CD1c-positive myeloid dendritic cell (primary cell): ENCODE results near the gene ATG9B.
"Not testable (repeated sequence)": the region's sequence is repeated elsewhere in the genome, so short reads cannot be mapped to it uniquely, and the experiment has no call there.

Experiments
- DNase-seq: peaks from one replicate; pipeline ENCODE4 v3.0.0-alpha.2; 2016; ENCODE audit errors: extremely low spot score

The ATG9B gene

GRCh38 chr7:151017370-151017952 lies 6.8 kb downstream of the ATG9B start:
- no peak for DNase-seq

DNA sequence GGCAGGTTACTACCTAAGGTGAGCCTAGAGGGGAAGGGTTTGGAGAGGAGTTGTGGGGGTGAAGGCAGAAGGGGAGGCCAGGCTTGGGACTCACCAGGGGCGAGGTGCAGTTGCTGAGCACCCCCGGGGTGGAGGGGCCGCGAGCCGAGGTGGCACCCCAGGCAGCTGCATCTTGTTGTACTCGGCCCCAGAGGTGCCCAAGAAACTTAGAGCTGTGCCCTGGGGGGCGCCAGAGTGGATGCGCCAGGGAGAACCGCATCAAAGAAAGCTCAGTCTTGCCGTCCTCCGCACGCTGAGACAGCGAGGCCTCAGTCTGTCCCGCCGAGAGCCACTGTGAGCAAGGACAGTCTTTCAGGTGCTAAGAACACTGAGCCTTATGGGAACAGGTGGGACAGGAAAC lies 7.4 kb downstream of the ATG9B start:
- no peak for DNase-seq

DNA sequence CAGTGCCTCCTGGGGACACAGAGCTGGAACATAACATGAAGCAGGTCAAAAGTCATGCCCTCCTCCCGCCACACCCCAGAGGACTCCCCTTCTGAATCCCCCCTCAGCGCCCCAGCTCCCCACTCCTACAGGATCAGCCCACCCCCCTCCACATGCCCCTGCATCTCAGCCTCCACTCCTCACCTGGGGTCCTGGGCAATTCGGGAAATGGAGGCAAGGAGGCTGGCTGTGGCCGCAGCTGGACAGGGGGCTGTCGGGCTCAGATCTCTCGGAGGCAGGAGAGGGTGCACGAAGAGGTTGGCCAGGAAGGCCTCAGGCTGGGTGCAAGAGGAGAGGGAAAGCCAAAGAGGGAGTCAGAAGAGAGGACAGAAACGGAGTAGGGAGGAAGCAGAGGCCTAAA lies 7.8 kb downstream of the ATG9B start:
- DNase-seq = no peak

DNA sequence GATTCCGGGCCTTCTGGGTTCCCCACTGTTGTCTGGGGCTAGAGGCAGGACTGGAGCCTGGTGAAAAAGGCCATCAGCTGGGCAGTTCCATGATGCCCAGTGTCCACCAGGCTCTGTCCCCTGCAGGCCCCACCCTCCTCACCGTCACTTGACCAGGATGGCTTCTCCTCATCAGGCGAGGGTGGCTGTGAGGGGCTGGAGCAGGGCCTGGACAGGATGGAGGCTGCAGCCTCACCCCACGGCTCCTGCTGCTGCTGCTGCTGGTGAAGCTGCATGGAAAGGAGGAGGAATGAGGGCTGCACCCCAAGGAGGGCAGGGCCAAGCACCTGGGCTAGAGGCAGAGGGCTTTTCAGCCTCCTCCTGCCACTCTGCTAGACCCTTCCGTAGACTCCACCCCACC lies 8.3 kb downstream of the ATG9B start:
- DNase-seq = no peak

DNA sequence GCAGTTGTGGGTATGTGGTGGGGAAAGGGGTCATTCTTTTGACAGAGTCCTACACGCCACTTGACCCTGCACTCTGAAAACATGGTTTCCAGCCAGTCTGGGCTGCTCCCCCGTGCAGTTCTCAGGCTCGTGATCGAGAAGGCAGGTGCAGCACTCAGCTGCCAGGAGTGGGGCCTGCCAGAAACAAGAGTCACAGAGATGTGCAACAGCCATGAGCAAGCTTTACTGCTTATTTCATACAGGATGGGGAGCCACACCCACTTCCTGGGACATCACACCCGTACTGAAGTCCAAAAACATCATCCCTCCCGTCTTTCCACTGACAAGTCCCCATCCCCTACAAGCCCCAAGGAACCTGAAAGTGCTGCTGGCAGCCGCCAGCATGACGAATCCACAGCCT lies 9.3 kb downstream of the ATG9B start:
- DNase-seq = no peak

GRCh38 chr7:151013733-151014497 lies 10.4 kb downstream of the ATG9B start:
- DNase-seq = peak; percentile 91

DNA sequence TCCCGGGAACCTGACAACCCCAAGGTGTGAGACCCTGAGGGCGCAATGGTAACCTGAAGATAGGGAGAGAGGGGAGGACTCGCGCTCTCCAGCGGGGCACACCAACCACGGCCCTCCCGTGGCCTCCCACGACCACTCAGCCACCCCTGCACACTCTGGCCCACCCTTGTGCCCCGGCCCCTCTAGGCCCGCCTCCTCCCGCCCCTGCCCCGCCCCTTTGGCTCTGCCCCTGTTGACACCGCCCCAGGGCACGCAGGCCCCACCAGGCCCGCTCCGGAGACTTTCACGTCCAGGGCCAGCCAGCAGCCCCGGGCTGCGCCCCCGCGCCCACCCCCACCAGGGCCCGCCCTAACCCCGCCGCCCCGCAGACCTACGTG lies 10.9 kb downstream of the ATG9B start:
- no peak for DNase-seq

- DNase-seq = peak; percentile 41
Observed at GRCh38 chr7:151012911-151013347, 11.4 kb downstream of the ATG9B start.

DNA sequence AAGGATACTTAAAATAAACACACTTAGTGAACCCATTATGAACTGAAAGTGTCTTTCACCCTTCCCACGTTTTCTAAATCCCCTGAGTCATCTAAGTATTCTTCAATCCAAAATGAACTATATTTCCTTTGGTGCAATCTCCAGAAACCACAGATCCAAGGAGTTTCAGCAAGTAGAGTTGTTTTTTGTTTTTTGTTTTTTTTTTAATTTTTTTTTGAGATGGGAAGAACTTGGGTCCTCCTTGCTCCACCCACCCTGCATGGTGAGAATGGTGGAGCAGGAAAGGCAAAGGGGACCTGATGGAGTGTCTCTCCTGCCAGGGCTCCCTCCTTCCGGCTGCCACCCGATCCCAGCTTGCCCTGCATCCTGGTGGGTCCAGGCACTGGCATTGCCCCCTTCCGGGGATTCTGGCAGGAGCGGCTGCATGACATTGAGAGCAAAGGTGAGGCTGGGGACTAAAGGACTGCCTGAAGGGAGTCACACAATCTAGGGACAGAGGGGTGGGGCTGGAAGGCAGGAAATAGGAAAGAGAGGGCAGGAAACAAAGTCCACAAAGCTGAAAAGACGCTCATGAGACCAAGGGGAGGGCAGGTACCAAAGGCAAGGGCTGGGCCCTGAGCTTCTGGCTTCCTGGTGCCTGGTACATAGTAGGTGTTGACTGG lies 12.1 kb downstream of the ATG9B start:
- no peak for DNase-seq

- not testable (repeated sequence) for DNase-seq
Observed at GRCh38 chr7:151011616-151012015, 12.7 kb downstream of the ATG9B start.

DNA sequence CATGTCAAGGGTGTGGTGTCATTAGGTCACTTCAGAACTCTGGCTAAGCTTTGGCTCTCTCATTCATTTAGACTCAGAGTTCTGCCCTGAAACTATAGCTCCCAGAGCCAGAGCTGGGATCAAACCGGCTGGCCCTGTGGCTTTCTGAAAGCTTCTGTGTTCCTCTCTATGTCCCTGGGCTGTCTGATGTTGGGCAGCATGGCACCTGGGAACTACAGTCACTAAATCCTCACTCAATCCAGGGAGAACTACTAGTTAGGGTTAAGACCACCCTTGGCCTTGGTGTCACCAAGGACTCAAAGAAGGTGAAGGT lies 13.2 kb downstream of the ATG9B start:
- DNase-seq = peak; percentile 49

DNA sequence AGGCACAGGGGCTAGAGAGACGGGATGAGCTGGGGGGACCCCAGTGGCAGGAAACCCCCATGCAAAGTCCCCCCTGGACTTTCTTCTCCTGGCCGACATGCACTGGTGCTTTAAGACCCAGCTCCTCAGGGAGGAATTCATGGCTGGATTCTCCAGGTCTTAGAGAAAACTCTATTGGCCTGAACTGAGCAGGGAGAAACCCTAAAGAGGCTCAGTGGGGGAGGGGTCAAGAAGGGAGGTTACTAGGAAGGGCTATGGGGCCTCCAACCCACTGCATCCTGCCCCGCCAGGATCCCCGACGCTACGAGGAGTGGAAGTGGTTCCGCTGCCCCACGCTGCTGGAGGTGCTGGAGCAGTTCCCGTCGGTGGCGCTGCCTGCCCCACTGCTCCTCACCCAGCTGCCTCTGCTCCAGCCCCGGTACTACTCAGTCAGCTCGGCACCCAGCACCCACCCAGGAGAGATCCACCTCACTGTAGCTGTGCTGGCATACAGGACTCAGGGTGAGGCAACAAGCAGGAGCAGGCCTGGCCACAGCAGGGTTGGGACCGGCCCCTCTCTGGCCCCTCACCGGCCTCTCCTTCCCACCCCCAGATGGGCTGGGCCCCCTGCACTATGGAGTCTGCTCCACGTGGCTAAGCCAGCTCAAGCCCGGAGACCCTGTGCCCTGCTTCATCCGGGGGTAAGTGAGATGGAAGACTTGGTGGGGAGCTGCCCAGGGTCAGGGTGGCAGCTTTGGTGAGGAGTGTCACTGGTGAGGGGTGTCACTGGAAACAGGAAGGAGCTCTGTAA lies 13.8 kb downstream of the ATG9B start:
- peak; percentile 69 for DNase-seq

DNA sequence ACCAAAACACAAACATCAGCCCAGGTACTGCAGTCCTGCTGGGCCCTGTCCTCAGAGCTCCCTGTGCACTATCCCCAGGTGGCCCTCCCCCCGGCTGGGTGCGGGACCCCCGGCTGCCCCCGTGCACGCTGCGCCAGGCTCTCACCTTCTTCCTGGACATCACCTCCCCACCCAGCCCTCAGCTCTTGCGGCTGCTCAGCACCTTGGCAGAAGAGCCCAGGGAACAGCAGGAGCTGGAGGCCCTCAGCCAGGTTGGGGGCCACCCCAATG lies 14.3 kb downstream of the ATG9B start:
- no peak for DNase-seq

GRCh38 chr7:151009327-151010036 lies 14.8 kb downstream of the ATG9B start:
- DNase-seq = no peak

- DNase-seq = peak; percentile 71
Observed at GRCh38 chr7:151008511-151009323, 15.6 kb downstream of the ATG9B start.

- DNase-seq = no peak
Observed at GRCh38 chr7:151008143-151008510, 16.2 kb downstream of the ATG9B start.

GRCh38 chr7:151007469-151007898 lies 16.8 kb downstream of the ATG9B start:
- no peak for DNase-seq

DNA sequence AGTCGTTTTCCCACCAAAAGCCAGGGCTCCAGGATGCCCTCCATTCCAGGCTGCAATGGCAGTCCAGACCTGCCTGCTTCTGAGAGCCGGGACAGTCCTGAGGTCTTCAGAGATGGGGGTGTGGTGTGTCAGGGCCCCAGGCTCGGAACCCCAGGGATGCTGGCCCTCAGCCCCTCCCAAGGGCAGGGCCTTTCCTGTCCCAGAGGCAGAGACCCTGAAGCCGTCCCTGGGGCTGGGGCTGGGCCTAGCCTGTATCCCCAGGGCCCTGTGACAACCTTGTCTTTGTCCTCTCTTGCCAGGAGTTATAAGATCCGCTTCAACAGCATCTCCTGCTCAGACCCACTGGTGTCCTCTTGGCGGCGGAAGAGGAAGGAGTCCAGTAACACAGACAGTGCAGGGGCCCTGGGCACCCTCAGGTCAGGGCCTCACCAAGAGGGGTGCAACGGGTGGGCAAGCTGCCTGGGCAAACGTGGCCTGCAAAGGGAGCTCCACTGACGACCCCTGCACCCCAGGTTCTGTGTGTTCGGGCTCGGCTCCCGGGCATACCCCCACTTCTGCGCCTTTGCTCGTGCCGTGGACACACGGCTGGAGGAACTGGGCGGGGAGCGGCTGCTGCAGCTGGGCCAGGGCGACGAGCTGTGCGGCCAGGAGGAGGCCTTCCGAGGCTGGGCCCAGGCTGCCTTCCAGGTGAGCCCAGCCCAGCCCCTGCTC lies 17.5 kb downstream of the ATG9B start:
- no peak for DNase-seq

- DNase-seq = no peak
Observed at GRCh38 chr7:151005566-151005965, 18.7 kb downstream of the ATG9B start.

GRCh38 chr7:151003572-151003971 lies 20.7 kb downstream of the ATG9B start:
- no peak for DNase-seq

- DNase-seq = no peak
Observed at GRCh38 chr7:151001546-151001945, 22.7 kb downstream of the ATG9B start.
